Ascending aorta (tissue), 2 donors: ENCODE data around the gene IGF2. TPM values are rescaled to one million over a fixed set of nuclear protein-coding genes. Genes with fewer than 3 reads are reported as not detected.

Experiments
- DNase-seq, 2 donors: peaks; one replicate each; pipeline ENCODE4 v3.0.0-alpha.2; 2019; ENCODE audit warnings: low spot score in 2 of 2
- H3K27ac ChIP-seq, 2 donors: fragments of 200-600 bp; sonication (generic); one replicate each; pipeline ENCODE4 v1.5.1; 2016 to 2017; ENCODE audit warnings: mild to moderate bottlenecking in 1 of 2
- H3K27me3 ChIP-seq: fragments of 200-600 bp; sonication (generic); one replicate; pipeline ENCODE4 v1.5.1; 2017
- H3K36me3 ChIP-seq, 2 donors: fragments of 200-600 bp; sonication (generic); one replicate each; pipeline ENCODE4 v1.5.1; 2016
- H3K4me1 ChIP-seq, 2 donors: fragments of 200-600 bp; sonication (generic); one replicate each; pipeline ENCODE4 v1.5.1; 2016 to 2017; ENCODE audit warnings: mild to moderate bottlenecking in 1 of 2
- H3K4me3 ChIP-seq, 2 donors: fragments of 200-600 bp; sonication (generic); one replicate each; pipeline ENCODE4 v1.5.1; 2016 to 2017; ENCODE audit warnings: mild to moderate bottlenecking in 1 of 2
- H3K9me3 ChIP-seq, 2 donors: fragments of 200-600 bp; sonication (generic); one replicate each; pipeline ENCODE4 v1.5.1; 2016
- intact Hi-C: fragments of 100-400 bp; cut with DNase I; formaldehyde crosslinking; loops from one replicate; pipeline ENCODE4 v1.15.1; 2023
- total RNA-seq: library from RNA; depleted of rRNA; stranded (reverse); fragments of >200 nt; gene quantifications from one replicate; pipeline ENCODE4 v1.1.0, GENCODE V29; 2016
- TF ChIP-seq, protein P1 (sequence below), 3 experiments: fragments of 200-600 bp in 2 of 3; fragments of 450-650 bp in 1 of 3; sonication (generic) in 2 of 3; IDR thresholded peaks; one replicate each; pipeline ENCODE4 v1.5.1; 2016 to 2019; ENCODE audit warnings: antibody characterized with exemption in 3 of 3, mild to moderate bottlenecking in 1 of 3, moderate library complexity in 1 of 3

Gene IGF2
- total RNA-seq, 1 donor from 2014 or later = 124 TPM

DNA sequence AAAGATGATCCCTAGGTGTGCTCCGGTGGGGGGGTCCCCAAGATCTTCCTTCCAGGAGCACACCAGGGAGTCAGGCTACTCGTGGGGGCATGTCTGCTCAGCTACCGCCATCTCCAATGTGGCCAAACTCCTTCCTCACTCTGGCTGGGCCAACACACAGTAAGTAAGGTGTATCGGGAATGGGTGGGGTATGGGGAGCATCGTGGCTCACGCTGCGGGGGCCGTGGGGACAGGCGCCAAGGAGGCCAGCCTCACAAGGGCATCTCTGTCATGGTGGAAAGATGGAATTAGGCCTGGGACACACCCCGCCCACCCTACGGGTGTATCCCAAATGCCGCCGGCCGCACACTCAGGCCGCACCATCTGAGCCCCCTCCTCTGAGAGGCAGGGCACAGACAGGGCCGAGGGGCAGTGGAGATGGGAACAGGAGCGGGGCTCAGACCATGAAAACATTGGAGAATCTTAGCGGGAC lies 8.3 kb downstream of the IGF2 start:
- TF ChIP-seq, protein P1, sequence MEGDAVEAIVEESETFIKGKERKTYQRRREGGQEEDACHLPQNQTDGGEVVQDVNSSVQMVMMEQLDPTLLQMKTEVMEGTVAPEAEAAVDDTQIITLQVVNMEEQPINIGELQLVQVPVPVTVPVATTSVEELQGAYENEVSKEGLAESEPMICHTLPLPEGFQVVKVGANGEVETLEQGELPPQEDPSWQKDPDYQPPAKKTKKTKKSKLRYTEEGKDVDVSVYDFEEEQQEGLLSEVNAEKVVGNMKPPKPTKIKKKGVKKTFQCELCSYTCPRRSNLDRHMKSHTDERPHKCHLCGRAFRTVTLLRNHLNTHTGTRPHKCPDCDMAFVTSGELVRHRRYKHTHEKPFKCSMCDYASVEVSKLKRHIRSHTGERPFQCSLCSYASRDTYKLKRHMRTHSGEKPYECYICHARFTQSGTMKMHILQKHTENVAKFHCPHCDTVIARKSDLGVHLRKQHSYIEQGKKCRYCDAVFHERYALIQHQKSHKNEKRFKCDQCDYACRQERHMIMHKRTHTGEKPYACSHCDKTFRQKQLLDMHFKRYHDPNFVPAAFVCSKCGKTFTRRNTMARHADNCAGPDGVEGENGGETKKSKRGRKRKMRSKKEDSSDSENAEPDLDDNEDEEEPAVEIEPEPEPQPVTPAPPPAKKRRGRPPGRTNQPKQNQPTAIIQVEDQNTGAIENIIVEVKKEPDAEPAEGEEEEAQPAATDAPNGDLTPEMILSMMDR (IDR thresholded peaks at IDR 0.05) = no peak
- Histone ChIP-seq H3K27me3 (peaks cover 7% of the 10 kb centered on the region), H3K4me1 (no peaks in the 10 kb centered on the region), H3K36me3 (no peaks in the 10 kb centered on the region), H3K4me3 (no peak overlapping the region), H3K9me3 (no peaks in the 10 kb centered on the region), H3K27ac (no peak overlapping the region)
- intact Hi-C loops = no loop called here
- no peak for DNase-seq

- Histone ChIP-seq H3K9me3 (no peaks in the 10 kb centered on the region), H3K4me1 (no peaks in the 10 kb centered on the region), H3K27ac (no peak overlapping the region), H3K27me3 (peaks cover 7% of the 10 kb centered on the region), H3K4me3 (no peak overlapping the region), H3K36me3 (no peaks in the 10 kb centered on the region)
- no peak for DNase-seq
- intact Hi-C loops = no loop called here
- TF ChIP-seq, protein P1 (IDR thresholded peaks at IDR 0.05) = no peak
These were observed 9.4 kb downstream of the IGF2 start for GRCh38 chr11:2129699-2130366.

GRCh38 chr11:2129308-2129698 lies 9.9 kb downstream of the IGF2 start:
- Histone ChIP-seq H3K9me3 (no peaks in the 10 kb centered on the region), H3K4me1 (no peaks in the 10 kb centered on the region), H3K27ac (no peak overlapping the region), H3K4me3 (no peak overlapping the region), H3K36me3 (no peaks in the 10 kb centered on the region), H3K27me3 (peaks cover 7% of the 10 kb centered on the region)
- intact Hi-C loops = no loop called here
- DNase-seq = no peak
- TF ChIP-seq, protein P1 (IDR thresholded peaks at IDR 0.05) = no peak

DNA sequence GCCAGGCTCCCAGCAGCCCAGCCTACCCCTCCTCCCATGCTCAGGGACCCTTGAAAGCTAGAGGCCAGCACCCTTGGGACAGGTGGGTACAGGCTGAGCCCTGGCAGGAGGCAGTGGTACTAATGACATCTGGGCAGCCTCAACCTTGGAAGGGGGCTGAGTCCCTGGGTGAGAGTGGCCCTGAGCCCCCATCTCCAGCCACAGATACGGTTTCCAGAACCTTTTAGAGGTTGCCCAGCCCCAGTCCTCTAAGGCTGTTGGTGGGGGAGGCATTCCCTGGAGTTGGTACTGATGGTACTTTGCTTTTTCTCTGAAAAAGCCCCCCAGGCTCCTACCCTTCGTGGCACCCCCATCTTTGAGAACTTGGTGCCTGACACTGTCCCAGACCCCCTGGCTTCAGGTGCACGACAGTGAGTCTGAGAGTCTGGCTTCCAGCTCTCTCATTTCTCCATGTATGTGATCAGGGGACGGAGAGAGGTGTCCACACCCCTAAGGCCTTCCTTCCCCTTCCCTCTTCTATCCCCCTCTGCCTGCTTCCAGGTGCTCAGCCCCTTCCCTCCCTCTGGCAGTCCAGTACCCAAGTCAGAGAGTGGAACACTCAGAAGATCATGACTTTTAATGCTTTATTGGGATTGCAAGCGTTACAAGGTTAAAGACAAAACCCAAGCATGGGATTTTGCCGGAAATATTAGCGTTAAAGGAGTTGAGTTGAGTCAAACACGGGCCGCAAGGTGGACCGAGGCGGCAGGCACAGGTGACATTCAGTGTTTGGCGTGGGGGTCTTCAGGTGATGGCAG lies 10.5 kb downstream of the IGF2 start:
- intact Hi-C loops = no loop called here
- no peak for DNase-seq
- TF ChIP-seq, protein P1 (IDR thresholded peaks at IDR 0.05) = no peak
- H3K27me3 ChIP-seq = peaks cover 6% of the 10 kb centered on the region
- no peaks in the 10 kb centered on the region for H3K4me1 ChIP-seq
- no peak overlapping the region for H3K4me3 ChIP-seq
- no peaks in the 10 kb centered on the region for H3K36me3 ChIP-seq
- no peak overlapping the region for H3K27ac ChIP-seq
- H3K9me3 ChIP-seq = no peaks in the 10 kb centered on the region

GRCh38 chr11:2128130-2128510 lies 11.1 kb downstream of the IGF2 start:
- no peak for DNase-seq
- no peaks in the 10 kb centered on the region for H3K4me1 ChIP-seq
- H3K9me3 ChIP-seq = no peaks in the 10 kb centered on the region
- intact Hi-C loops = no loop called here
- TF ChIP-seq, protein P1 (IDR thresholded peaks at IDR 0.05) = no peak
- H3K27ac ChIP-seq = no peak overlapping the region
- H3K4me3 ChIP-seq = no peak overlapping the region
- H3K36me3 ChIP-seq = no peaks in the 10 kb centered on the region
- no peaks in the 10 kb centered on the region for H3K27me3 ChIP-seq
